Liver (tissue), 9 donors: ENCODE measurements around the gene CELF4. TPM values are rescaled to one million over a fixed set of nuclear protein-coding genes. Genes with fewer than 3 reads are reported as not detected.

ENCODE experiments used
- DNase-seq: peaks from one replicate; pipeline ENCODE4 v3.0.0-alpha.2; 2017; ENCODE audit warnings: low spot score
- H3K27ac ChIP-seq, 2 donors: one replicate each; pipeline ENCODE4 v1.7.0; 2013; ENCODE audit warnings: inconsistent platforms in 2 of 2, low read length in 2 of 2, control low read depth in 1 of 2, low read depth in 1 of 2, mild to moderate bottlenecking in 1 of 2
- H3K27me3 ChIP-seq, 4 donors: one replicate each; pipeline versions ENCODE4 v1.6.1 to v1.7.0; 2013; ENCODE audit warnings: low read length in 3 of 4, inconsistent platforms in 1 of 4, mild to moderate bottlenecking in 1 of 4, moderate library complexity in 1 of 4; ENCODE audit not compliant: control insufficient read depth in 4 of 4, insufficient read depth in 4 of 4
- H3K36me3 ChIP-seq, 4 donors: one replicate each; pipeline versions ENCODE4 v1.6.1 to v1.7.0; 2013; ENCODE audit warnings: low read length in 3 of 4, mild to moderate bottlenecking in 3 of 4, low read depth in 1 of 4, moderate library complexity in 1 of 4; ENCODE audit not compliant: control insufficient read depth in 4 of 4, insufficient read depth in 3 of 4
- H3K4me1 ChIP-seq, 4 donors: one replicate each; pipeline versions ENCODE4 v1.6.1 to v1.7.0; 2013; ENCODE audit warnings: low read length in 3 of 4, mild to moderate bottlenecking in 3 of 4, moderate library complexity in 1 of 4; ENCODE audit not compliant: control insufficient read depth in 4 of 4, insufficient read depth in 4 of 4
- H3K4me3 ChIP-seq, 3 donors: one replicate each; pipeline versions ENCODE4 v1.6.1 to v1.7.0; 2013; ENCODE audit warnings: low read length in 3 of 3, control low read depth in 1 of 3, low read depth in 1 of 3, mild to moderate bottlenecking in 1 of 3
- H3K9ac ChIP-seq, 2 donors: one replicate each; pipeline ENCODE4 v1.7.0; 2013; ENCODE audit warnings: low read length in 2 of 2, mild to moderate bottlenecking in 2 of 2, moderate library complexity in 2 of 2, control low read depth in 1 of 2, low read depth in 1 of 2
- H3K9me3 ChIP-seq, 4 donors: one replicate each; pipeline versions ENCODE4 v1.6.1 to v1.7.0; 2013; ENCODE audit warnings: low read length in 3 of 4; ENCODE audit not compliant: control insufficient read depth in 4 of 4
- EGR1 ChIP-seq, 2 donors: IDR thresholded peaks; 2 replicates each; pipeline ENCODE4 v1.6.1; 2016 to 2018; ENCODE audit warnings: antibody characterized with exemption in 2 of 2, low read depth in 2 of 2
- FOXA1 ChIP-seq: IDR thresholded peaks from 2 replicates; pipeline ENCODE4 v1.6.1; 2016; ENCODE audit warnings: antibody characterized with exemption
- GABPA ChIP-seq, 2 donors: IDR thresholded peaks in 1 of 2; conservative IDR thresholded peaks in 1 of 2; 2 replicates each; pipeline ENCODE4 v1.6.1; 2016; ENCODE audit warnings: antibody characterized with exemption in 2 of 2, mild to moderate bottlenecking in 1 of 2, moderate library complexity in 1 of 2
- HNF4A ChIP-seq, 2 donors: conservative IDR thresholded peaks; 2 replicates each; pipeline ENCODE4 v1.6.1; 2016; ENCODE audit warnings: antibody characterized with exemption in 2 of 2, mild to moderate bottlenecking in 2 of 2
- RAD21 ChIP-seq, 2 donors: IDR thresholded peaks; 2 replicates each; pipeline ENCODE4 v1.6.1; 2016; ENCODE audit warnings: antibody characterized with exemption in 2 of 2, mild to moderate bottlenecking in 2 of 2
- RXRA ChIP-seq, 2 donors: IDR thresholded peaks; 2 replicates each; pipeline ENCODE4 v1.6.1; 2017 to 2018; ENCODE audit warnings: antibody characterized with exemption in 2 of 2, mild to moderate bottlenecking in 1 of 2
- YY1 ChIP-seq: IDR thresholded peaks from 2 replicates; pipeline ENCODE4 v1.6.1; 2016; ENCODE audit warnings: antibody characterized with exemption, mild to moderate bottlenecking
- WGBS: extraction: QIAGEN DNeasy Blood & Tissue Kit; methylation state at CpG from one replicate; pipeline ENCODE4 v1.1.7; 2013; 5-methylcytosine and 5-hydroxymethylcytosine counted together
- polyA plus RNA-seq, 2 donors: library from polyadenylated mRNA; stranded (reverse) in 1 of 2; unstranded in 1 of 2; fragments of 200-250 nt in 1 of 2; fragments of >200 nt in 1 of 2; fragmentation: Nextera tagmentation in 1 of 2; extraction: Ambion mirVana in 1 of 2; gene quantifications; one replicate each; pipeline versions ENCODE4 v1.2.1 to v1.2.3, GENCODE V29; 2013 to 2015
- total RNA-seq, 2 donors: library from RNA; depleted of rRNA; stranded (reverse); fragments of >200 nt; gene quantifications; one replicate each; pipeline ENCODE4 v1.2.3, GENCODE V29; 2014
- TF ChIP-seq, protein P1 (sequence below): fragments of 150-350 bp; IDR thresholded peaks from 2 replicates; pipeline ENCODE4 v1.5.1; 2017; ENCODE audit warnings: improper control_type of control experiment, low read depth, low read length; ENCODE audit not compliant: missing input control
- TF ChIP-seq, protein P2 (sequence below): IDR thresholded peaks from 2 replicates; pipeline ENCODE4 v1.6.1; 2016; ENCODE audit warnings: antibody characterized with exemption
- TF ChIP-seq, protein P3 (sequence below): IDR thresholded peaks from 2 replicates; pipeline ENCODE4 v1.6.1; 2016; ENCODE audit warnings: antibody characterized with exemption
- TF ChIP-seq, protein P4 (sequence below): IDR thresholded peaks from 2 replicates; pipeline ENCODE4 v1.6.1; 2016; ENCODE audit warnings: antibody characterized with exemption, mild to moderate bottlenecking
- TF ChIP-seq, protein P5 (sequence below): IDR thresholded peaks from 2 replicates; pipeline ENCODE4 v1.6.1; 2016; ENCODE audit warnings: antibody characterized with exemption
- donor health status: healthy.
- donor health status: healthy.
- donor health status: healthy.
- donor health status: healthy.
- donor health status: healthy.

The CELF4 gene
- total and polyA plus RNA-seq, 4 donors: 0.08 to 0.28 (median 0.21) TPM; not detected in 1

DNA sequence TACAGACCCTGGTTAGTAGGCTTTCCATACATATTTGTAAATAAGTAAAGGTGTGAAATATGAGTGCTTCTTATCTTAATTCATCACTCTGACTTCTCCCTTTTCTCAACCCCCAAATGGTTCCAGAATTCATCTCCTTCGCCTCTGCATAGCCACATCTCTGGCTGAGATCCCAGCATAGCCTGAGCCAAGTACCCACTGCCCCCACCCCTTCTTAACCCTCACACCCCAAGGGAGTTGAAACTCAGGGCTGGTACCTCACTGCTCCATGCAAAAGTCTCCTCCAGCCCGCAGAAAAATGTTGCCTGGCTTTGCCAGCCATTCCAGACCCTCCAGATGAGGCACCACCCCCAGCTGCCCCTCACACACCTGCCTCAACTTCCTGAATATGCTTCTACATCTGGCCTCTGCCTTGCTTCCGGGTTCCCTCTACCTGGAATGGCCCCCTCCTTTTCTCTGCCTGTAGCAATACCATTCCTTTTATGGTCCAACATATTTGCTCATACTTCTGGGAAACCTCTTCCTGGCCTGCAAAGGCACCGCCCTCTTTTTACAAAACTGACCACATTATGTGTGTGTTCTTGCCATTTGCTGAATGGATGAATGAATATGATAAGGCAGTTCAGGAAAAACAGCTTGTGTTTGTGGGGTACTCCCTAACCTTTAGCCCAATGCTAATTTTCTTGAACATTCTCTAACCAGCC lies 112.8 kb downstream of the CELF4 start:
- H3K27me3 ChIP-seq: peaks cover 0 to 3% (median 0%) of the 10 kb centered on the region in 4 donors
- DNase-seq: no peak
- no peak overlapping the region for H3K4me3 ChIP-seq
- peaks cover 0 to 2% (median 0%) of the 10 kb centered on the region in 4 donors for H3K4me1 ChIP-seq
- H3K36me3 ChIP-seq: no peaks in the 10 kb centered on the region
- no peak overlapping the region for H3K9ac ChIP-seq
- no peaks in the 10 kb centered on the region for H3K9me3 ChIP-seq
- TF ChIP-seq FOXA1 (no peak), HNF4A (conservative IDR thresholded peaks at IDR 0.05) (no peak), RAD21 (IDR thresholded peaks at IDR 0.05) (no peak), YY1 (no peak), RXRA (IDR thresholded peaks at IDR 0.05) (no peak), GABPA (IDR thresholded peaks at IDR 0.05 in 1 of 2, conservative IDR thresholded peaks at IDR 0.05 in 1 of 2) (no peak), EGR1 (IDR thresholded peaks at IDR 0.05; ENCODE audit: low read depth in 2 of 2) (no peak)
- TF ChIP-seq, protein P1, sequence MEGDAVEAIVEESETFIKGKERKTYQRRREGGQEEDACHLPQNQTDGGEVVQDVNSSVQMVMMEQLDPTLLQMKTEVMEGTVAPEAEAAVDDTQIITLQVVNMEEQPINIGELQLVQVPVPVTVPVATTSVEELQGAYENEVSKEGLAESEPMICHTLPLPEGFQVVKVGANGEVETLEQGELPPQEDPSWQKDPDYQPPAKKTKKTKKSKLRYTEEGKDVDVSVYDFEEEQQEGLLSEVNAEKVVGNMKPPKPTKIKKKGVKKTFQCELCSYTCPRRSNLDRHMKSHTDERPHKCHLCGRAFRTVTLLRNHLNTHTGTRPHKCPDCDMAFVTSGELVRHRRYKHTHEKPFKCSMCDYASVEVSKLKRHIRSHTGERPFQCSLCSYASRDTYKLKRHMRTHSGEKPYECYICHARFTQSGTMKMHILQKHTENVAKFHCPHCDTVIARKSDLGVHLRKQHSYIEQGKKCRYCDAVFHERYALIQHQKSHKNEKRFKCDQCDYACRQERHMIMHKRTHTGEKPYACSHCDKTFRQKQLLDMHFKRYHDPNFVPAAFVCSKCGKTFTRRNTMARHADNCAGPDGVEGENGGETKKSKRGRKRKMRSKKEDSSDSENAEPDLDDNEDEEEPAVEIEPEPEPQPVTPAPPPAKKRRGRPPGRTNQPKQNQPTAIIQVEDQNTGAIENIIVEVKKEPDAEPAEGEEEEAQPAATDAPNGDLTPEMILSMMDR: no peak
- TF ChIP-seq, protein P2, sequence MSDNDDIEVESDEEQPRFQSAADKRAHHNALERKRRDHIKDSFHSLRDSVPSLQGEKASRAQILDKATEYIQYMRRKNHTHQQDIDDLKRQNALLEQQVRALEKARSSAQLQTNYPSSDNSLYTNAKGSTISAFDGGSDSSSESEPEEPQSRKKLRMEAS: no peak
- TF ChIP-seq, protein P3, sequence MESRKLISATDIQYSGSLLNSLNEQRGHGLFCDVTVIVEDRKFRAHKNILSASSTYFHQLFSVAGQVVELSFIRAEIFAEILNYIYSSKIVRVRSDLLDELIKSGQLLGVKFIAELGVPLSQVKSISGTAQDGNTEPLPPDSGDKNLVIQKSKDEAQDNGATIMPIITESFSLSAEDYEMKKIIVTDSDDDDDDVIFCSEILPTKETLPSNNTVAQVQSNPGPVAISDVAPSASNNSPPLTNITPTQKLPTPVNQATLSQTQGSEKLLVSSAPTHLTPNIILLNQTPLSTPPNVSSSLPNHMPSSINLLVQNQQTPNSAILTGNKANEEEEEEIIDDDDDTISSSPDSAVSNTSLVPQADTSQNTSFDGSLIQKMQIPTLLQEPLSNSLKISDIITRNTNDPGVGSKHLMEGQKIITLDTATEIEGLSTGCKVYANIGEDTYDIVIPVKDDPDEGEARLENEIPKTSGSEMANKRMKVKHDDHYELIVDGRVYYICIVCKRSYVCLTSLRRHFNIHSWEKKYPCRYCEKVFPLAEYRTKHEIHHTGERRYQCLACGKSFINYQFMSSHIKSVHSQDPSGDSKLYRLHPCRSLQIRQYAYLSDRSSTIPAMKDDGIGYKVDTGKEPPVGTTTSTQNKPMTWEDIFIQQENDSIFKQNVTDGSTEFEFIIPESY: no peak
- H3K27ac ChIP-seq: no peak overlapping the region
- WGBS: 61% methylated on average over 4 of the region's 4 CpGs

DNA sequence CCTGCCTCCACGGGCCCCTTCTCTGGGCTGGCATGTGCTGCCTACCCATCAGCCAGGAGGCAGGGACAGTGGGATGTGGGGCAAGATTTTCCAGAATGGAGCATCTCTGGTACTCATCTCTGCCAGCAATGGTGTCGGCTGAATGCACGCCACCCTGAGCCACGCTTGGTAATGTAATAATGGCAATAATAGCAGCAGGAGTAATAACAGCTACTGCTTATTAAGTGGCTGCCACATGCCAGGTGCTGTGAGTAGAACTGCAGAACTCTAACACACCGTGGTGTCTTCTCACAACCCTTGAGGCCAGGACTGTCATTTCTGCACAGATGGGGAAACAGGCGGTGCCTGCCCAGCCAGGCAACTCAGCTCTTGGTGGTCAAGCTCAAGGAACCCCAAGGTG lies 113.6 kb downstream of the CELF4 start:
- Histone ChIP-seq H3K9ac (no peak overlapping the region), H3K4me1 (peaks cover 0 to 2% (median 0%) of the 10 kb centered on the region in 4 donors), H3K4me3 (no peak overlapping the region), H3K36me3 (no peaks in the 10 kb centered on the region), H3K27me3 (peaks cover 0 to 3% (median 0%) of the 10 kb centered on the region in 4 donors), H3K9me3 (no peaks in the 10 kb centered on the region), H3K27ac (no peak overlapping the region)
- DNase-seq: no peak
- no peak for TF ChIP-seq RAD21 (IDR thresholded peaks at IDR 0.05)
- TF ChIP-seq, protein P4, sequence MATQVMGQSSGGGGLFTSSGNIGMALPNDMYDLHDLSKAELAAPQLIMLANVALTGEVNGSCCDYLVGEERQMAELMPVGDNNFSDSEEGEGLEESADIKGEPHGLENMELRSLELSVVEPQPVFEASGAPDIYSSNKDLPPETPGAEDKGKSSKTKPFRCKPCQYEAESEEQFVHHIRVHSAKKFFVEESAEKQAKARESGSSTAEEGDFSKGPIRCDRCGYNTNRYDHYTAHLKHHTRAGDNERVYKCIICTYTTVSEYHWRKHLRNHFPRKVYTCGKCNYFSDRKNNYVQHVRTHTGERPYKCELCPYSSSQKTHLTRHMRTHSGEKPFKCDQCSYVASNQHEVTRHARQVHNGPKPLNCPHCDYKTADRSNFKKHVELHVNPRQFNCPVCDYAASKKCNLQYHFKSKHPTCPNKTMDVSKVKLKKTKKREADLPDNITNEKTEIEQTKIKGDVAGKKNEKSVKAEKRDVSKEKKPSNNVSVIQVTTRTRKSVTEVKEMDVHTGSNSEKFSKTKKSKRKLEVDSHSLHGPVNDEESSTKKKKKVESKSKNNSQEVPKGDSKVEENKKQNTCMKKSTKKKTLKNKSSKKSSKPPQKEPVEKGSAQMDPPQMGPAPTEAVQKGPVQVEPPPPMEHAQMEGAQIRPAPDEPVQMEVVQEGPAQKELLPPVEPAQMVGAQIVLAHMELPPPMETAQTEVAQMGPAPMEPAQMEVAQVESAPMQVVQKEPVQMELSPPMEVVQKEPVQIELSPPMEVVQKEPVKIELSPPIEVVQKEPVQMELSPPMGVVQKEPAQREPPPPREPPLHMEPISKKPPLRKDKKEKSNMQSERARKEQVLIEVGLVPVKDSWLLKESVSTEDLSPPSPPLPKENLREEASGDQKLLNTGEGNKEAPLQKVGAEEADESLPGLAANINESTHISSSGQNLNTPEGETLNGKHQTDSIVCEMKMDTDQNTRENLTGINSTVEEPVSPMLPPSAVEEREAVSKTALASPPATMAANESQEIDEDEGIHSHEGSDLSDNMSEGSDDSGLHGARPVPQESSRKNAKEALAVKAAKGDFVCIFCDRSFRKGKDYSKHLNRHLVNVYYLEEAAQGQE: no peak
- TF ChIP-seq, protein P5, sequence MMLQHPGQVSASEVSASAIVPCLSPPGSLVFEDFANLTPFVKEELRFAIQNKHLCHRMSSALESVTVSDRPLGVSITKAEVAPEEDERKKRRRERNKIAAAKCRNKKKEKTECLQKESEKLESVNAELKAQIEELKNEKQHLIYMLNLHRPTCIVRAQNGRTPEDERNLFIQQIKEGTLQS: no peak
- TF ChIP-seq FOXA1: no peak
- TF ChIP-seq HNF4A (conservative IDR thresholded peaks at IDR 0.05): no peak
- WGBS: 90% methylated on average over 6 of the region's 6 CpGs
